PC-9 (cell line): Measurements from ENCODE around the gene PKD2.

Source experiments
- EZH2 ChIP-seq: fragments of 200-600 bp; sonication (generic); IDR thresholded peaks from 2 replicates; pipeline ENCODE4 v1.8.0; 2017; ENCODE audit warnings: antibody characterized with exemption, low read depth
- TF ChIP-seq, protein P1 (sequence below): fragments of 200-600 bp; sonication (generic); conservative IDR thresholded peaks from 2 replicates; pipeline ENCODE4 v1.6.1; 2017; ENCODE audit warnings: mixed run types, antibody characterized with exemption, mild to moderate bottlenecking, moderate library complexity

DNA sequence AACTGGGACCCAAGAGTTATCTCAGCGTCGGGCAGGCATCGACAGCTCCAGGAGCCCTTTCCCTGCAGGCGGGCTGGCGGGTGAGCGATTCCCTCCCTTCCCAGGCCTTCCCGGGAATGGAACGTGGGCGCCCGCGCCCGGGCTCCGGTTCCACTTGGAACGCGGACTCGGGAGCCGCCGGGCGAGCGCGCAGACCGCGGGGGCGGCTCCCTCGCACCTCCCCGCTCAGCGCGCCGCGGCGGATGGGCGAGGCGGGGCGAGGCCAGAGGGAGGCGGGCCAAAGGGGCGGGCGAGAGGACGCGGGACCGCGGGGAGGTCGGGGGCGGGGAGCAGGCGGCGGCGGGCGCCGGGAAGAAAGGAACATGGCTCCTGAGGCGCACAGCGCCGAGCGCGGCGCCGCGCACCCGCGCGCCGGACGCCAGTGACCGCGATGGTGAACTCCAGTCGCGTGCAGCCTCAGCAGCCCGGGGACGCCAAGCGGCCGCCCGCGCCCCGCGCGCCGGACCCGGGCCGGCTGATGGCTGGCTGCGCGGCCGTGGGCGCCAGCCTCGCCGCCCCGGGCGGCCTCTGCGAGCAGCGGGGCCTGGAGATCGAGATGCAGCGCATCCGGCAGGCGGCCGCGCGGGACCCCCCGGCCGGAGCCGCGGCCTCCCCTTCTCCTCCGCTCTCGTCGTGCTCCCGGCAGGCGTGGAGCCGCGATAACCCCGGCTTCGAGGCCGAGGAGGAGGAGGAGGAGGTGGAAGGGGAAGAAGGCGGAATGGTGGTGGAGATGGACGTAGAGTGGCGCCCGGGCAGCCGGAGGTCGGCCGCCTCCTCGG lies at the start of gene PKD2:
- TF ChIP-seq, protein P1, sequence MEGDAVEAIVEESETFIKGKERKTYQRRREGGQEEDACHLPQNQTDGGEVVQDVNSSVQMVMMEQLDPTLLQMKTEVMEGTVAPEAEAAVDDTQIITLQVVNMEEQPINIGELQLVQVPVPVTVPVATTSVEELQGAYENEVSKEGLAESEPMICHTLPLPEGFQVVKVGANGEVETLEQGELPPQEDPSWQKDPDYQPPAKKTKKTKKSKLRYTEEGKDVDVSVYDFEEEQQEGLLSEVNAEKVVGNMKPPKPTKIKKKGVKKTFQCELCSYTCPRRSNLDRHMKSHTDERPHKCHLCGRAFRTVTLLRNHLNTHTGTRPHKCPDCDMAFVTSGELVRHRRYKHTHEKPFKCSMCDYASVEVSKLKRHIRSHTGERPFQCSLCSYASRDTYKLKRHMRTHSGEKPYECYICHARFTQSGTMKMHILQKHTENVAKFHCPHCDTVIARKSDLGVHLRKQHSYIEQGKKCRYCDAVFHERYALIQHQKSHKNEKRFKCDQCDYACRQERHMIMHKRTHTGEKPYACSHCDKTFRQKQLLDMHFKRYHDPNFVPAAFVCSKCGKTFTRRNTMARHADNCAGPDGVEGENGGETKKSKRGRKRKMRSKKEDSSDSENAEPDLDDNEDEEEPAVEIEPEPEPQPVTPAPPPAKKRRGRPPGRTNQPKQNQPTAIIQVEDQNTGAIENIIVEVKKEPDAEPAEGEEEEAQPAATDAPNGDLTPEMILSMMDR, result no peak
- TF ChIP-seq EZH2, result no peak
